T-helper 1 cell treated with Interleukin-12 subunit alpha and Interleukin-12 subunit beta and Interleukin-4 antibody, amounts not matched to agents 30 μg/mL and 1 μg/mL, for 36 hours (primary cell): ENCODE measurements around the gene CAMTA1.

ENCODE experiments used
- H3K27ac Mint-ChIP-seq: one replicate; pipeline ENCODE4 v1.8.0; 2021; ENCODE audit warnings: mild to moderate bottlenecking, mixed read lengths
- H3K27me3 Mint-ChIP-seq: one replicate; pipeline ENCODE4 v1.8.0; 2021; ENCODE audit warnings: low read depth, mixed read lengths
- H3K36me3 Mint-ChIP-seq: one replicate; pipeline ENCODE4 v1.8.0; 2021; ENCODE audit warnings: low read depth, mixed read lengths
- H3K4me1 Mint-ChIP-seq: one replicate; pipeline ENCODE4 v1.8.0; 2021; ENCODE audit warnings: low read depth, mixed read lengths
- H3K4me3 Mint-ChIP-seq: one replicate; pipeline ENCODE4 v1.8.0; 2021; ENCODE audit warnings: mild to moderate bottlenecking, moderate library complexity, mixed read lengths
- H3K9me3 Mint-ChIP-seq: one replicate; pipeline ENCODE4 v1.8.0; 2021; ENCODE audit warnings: mixed read lengths

Gene CAMTA1

DNA sequence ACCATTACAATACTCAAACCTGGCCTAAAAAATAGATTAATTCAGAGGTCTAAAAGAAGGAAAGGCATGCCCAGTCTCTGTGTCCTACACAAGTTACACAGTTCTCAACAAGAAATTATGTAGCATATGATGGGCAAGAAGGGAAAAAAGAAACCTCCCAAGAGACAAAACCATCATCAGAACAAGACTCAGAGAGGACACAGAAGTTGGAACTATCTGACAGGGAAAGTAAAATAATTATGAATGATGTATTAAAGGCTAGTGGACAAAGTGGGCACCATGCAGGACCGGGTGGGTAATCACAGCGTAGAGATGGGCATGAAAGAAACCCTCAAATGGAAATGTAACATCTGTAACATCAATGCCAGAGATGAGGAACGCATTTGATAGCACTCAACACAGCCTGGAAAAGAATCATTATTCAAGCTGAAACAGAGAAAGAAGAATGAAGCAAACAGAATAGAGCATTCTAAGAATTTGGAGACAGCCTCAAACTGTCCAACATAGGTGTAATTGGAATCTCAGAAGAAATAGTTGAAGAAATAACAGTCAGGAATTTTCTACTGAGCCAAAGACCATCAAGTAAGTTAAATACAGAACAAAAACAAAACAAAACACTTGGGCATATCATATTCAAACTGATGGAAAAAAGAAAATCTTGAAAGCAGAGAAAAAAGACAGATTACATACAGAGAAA is 1028.6 kb downstream of the CAMTA1 start:
- Mint-ChIP-seq H3K36me3 (peaks cover 9% of the 10 kb centered on the region), H3K9me3 (peaks cover 22% of the 10 kb centered on the region), H3K4me1 (no peaks in the 10 kb centered on the region), H3K4me3 (no peak overlapping the region), H3K27me3 (no peaks in the 10 kb centered on the region), H3K27ac (no peak overlapping the region)
